ENCODE data around the gene RCAN2.

RCAN2 gene

DNA sequence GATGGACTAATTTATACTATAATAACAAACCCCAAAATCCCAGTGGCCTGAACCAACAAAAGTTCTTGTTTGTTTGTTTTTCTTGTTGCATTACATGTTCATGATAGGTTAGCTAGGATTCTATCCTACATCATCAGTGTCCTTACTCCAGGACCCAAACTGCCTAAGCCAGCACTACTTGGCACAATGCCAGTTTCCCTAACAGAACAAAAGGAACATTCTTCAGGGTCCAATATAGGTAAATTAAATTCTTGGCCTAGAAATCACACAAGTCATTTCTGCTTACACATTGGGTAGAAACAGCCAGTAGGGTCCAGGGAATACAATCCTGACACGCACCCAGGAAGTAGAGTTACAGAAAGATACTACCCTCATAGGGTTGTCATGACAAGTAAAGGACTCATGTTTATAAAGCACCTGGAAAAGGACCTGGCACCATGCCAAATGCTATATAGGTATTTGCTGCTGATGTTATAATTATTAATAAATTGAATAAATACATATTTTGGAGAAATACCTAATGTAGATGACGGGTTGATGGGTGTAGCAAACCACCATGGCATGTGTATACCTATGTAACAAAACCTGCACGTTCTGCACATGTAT is 38.8 kb downstream of the RCAN2 start:
- H3K4me1 ChIP-seq (ENCODE audit: control insufficient read depth, insufficient read depth, low read length): peaks cover 4% of the 10 kb centered on the region
- no peak overlapping the region for H3K4me3 ChIP-seq (ENCODE audit: low read length)
- H3K36me3 ChIP-seq (ENCODE audit: control insufficient read depth, insufficient read depth, low read length): no peaks in the 10 kb centered on the region
- H3K9ac ChIP-seq (ENCODE audit: low read length): no peak overlapping the region
- H3K27me3 ChIP-seq (ENCODE audit: control insufficient read depth, insufficient read depth, low read length): no peaks in the 10 kb centered on the region
- no peak overlapping the region for H3K27ac ChIP-seq (ENCODE audit: low read depth, low read length)

DNA sequence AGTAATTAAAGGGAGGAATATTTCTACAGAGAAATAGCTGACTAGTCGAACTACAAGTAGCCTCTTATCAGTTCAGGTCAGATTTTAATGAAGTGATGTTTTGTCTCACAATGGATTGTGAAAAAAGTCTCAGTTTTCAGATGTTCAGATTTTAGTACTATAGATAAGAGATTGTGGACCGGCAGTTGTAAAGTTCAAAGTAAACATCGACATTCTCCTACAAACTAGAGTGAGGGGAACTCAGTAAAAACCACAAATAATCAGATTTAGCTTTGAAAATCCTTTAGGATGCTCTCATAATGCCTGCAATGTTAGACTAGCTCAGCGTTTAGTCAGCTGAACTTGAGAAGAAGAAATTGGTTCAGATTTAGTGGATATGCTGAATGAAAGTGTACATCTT is 39.9 kb downstream of the RCAN2 start:
- Histone ChIP-seq H3K27ac (ENCODE audit: low read depth, low read length) (no peak overlapping the region), H3K4me1 (ENCODE audit: control insufficient read depth, insufficient read depth, low read length) (peaks cover 4% of the 10 kb centered on the region), H3K9ac (ENCODE audit: low read length) (no peak overlapping the region), H3K4me3 (ENCODE audit: low read length) (no peak overlapping the region), H3K36me3 (ENCODE audit: control insufficient read depth, insufficient read depth, low read length) (no peaks in the 10 kb centered on the region), H3K27me3 (ENCODE audit: control insufficient read depth, insufficient read depth, low read length) (no peaks in the 10 kb centered on the region)

DNA sequence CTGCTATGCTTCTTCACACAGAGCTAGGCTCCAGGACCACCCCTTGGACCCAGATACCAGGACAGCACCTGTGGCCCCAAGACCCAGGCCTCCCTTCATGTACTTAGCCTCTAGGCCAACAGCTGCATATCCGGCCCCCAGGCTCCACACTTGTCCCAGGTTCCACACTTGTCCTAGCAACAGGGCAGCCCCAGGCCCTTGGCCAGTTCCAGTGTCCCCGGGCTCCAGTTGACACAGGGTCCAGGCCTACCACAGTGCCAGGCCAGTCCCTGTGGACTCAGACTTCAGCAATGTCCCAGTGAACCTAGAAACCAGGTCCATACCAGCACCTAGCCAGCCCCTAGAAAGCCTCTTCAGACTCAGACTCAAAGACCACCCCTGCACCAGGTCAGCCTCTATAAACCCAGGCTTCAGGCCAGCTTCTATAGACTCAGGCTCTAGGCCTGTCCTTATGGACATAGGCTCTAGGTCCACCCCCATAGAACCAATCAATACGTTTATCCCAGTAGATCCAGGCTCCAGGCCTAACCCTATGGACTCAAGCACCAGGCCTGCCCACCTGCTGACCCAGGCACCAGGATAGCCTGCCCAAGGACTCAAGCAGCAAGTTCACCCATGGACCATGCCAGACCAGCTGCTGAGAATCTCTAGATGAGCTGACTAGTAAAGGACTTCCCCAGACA is 46.3 kb downstream of the RCAN2 start:
- H3K27ac ChIP-seq (ENCODE audit: low read depth, low read length): no peak overlapping the region

DNA sequence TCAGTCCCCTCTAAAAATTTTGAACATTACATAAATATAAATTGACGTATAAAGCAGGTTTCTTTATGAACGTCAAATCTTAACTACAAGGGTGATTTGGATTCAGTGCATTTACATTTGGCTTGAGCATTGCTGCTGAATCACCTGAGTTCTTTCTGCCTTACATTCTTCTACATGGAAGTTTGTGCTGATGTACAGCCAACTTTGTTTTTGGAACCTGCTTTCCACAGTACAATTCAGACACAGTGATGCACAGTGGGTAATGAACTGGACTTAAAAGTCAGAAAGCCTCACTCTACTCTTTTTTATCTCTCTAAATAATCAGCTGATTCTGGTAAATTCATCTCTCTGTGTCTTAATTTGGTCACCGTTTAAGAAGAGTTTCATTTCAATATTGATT is 47.6 kb downstream of the RCAN2 start:
- no peaks in the 10 kb centered on the region for H3K27me3 ChIP-seq (ENCODE audit: control insufficient read depth, insufficient read depth, low read length)
- H3K27ac ChIP-seq (ENCODE audit: low read depth, low read length): no peak overlapping the region
- H3K4me1 ChIP-seq (ENCODE audit: control insufficient read depth, insufficient read depth, low read length): no peaks in the 10 kb centered on the region
- H3K4me3 ChIP-seq (ENCODE audit: low read length): no peak overlapping the region
- no peaks in the 10 kb centered on the region for H3K36me3 ChIP-seq (ENCODE audit: control insufficient read depth, insufficient read depth, low read length)
- H3K9ac ChIP-seq (ENCODE audit: low read length): no peak overlapping the region

More for the DNA sequence above, 46.3 kb downstream of the RCAN2 start:
- no peaks in the 10 kb centered on the region for H3K4me1 ChIP-seq (ENCODE audit: control insufficient read depth, insufficient read depth, low read length)
- H3K27me3 ChIP-seq (ENCODE audit: control insufficient read depth, insufficient read depth, low read length): no peaks in the 10 kb centered on the region
- H3K36me3 ChIP-seq (ENCODE audit: control insufficient read depth, insufficient read depth, low read length): no peaks in the 10 kb centered on the region
- no peak overlapping the region for H3K9ac ChIP-seq (ENCODE audit: low read length)
- H3K4me3 ChIP-seq (ENCODE audit: low read length): no peak overlapping the region

DNA sequence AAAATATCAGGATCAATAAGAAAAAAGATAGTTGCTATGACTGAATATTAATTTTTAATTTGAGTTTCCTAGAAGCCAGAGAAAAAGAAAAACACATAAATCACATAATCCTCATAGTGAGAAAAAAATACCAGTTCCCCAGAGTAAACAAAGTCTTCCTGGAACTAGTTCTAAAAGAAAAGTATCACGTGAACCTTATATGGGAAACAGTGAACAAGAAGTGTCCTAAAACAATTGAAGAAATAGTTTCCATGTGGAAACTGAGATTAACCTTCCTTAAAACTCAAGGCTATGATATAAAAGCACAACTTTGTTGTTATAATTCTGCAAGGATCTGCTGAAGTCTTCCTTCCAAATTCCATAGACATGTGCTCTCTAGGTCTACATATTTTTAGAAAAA is 50.6 kb downstream of the RCAN2 start:
- H3K27ac ChIP-seq (ENCODE audit: low read depth, low read length): no peak overlapping the region
- H3K4me3 ChIP-seq (ENCODE audit: low read length): no peak overlapping the region
- H3K9ac ChIP-seq (ENCODE audit: low read length): no peak overlapping the region
- H3K36me3 ChIP-seq (ENCODE audit: control insufficient read depth, insufficient read depth, low read length): no peaks in the 10 kb centered on the region
- H3K27me3 ChIP-seq (ENCODE audit: control insufficient read depth, insufficient read depth, low read length): no peaks in the 10 kb centered on the region
- no peaks in the 10 kb centered on the region for H3K4me1 ChIP-seq (ENCODE audit: control insufficient read depth, insufficient read depth, low read length)

DNA sequence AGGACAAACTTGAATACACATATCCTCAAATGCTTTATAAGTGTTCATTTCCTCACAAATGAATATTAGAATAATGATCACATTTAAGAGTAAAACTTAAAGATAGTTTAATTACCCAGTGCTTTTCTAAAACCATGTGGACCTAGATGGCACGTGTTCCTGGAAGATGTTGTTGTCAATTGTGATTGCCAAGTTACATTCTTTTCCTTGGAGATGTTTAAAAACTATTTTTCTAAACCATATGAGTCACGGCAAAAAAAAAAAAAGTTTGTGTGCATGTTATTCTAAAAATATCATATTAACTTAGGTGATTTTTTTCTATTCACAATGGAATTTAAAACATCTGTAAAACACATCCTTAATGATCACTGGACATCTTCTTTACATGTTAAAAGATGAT is 51.1 kb downstream of the RCAN2 start:
- H3K27ac ChIP-seq (ENCODE audit: low read depth, low read length): no peak overlapping the region
- no peaks in the 10 kb centered on the region for H3K27me3 ChIP-seq (ENCODE audit: control insufficient read depth, insufficient read depth, low read length)
- H3K9ac ChIP-seq (ENCODE audit: low read length): no peak overlapping the region
- no peaks in the 10 kb centered on the region for H3K4me1 ChIP-seq (ENCODE audit: control insufficient read depth, insufficient read depth, low read length)
- H3K36me3 ChIP-seq (ENCODE audit: control insufficient read depth, insufficient read depth, low read length): no peaks in the 10 kb centered on the region
- H3K4me3 ChIP-seq (ENCODE audit: low read length): no peak overlapping the region

DNA sequence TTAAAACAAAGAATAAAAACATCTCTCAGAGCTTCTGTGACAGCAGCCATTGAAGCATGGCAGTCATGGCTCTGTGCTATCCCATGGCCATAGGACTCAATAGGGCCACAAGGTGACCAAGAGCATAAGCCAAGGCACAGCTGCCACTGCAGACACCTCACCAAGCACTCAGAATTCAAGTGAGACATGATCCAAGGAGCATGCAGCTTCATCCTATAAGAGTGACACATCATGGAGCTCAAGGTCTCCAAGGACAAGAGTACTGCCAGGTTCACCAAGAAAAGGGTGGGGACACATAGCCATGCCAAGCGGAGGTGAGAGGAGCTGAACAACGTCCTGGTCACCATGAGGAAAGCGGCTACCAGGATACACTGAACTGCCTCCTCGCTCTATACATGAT is 53.0 kb downstream of the RCAN2 start:
- Histone ChIP-seq H3K36me3 (ENCODE audit: control insufficient read depth, insufficient read depth, low read length) (no peaks in the 10 kb centered on the region), H3K9ac (ENCODE audit: low read length) (no peak overlapping the region), H3K4me3 (ENCODE audit: low read length) (no peak overlapping the region), H3K27me3 (ENCODE audit: control insufficient read depth, insufficient read depth, low read length) (no peaks in the 10 kb centered on the region), H3K4me1 (ENCODE audit: control insufficient read depth, insufficient read depth, low read length) (no peaks in the 10 kb centered on the region), H3K27ac (ENCODE audit: low read depth, low read length) (no peak overlapping the region)

DNA sequence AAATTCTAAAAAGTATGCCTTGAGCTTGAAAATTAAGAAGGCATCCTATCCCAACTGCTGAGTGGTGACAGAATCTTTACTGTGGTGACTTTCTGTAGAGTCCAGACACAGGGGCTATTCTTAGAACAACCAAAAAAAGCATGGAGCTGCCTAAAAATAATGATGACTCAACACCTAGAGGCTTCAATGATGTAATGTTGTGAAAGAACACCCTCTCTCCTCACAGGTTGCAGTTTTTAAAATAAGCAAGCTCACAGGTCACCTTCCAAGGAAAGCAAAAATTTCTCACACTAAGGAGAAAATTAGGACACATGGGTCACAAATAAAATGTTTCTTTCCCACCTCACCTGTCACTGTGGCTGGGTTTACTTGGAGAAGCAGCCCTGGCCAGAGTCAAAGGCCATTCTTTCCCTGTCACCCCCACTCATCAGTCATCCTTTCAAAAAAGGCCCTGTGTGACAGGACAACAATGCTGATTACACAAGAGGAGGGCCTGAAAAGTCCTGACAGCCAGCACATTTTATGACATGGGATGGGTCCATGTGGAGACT is 53.5 kb downstream of the RCAN2 start:
- no peak overlapping the region for H3K9ac ChIP-seq (ENCODE audit: low read length)
- H3K4me1 ChIP-seq (ENCODE audit: control insufficient read depth, insufficient read depth, low read length): no peaks in the 10 kb centered on the region
- H3K27ac ChIP-seq (ENCODE audit: low read depth, low read length): no peak overlapping the region

DNA sequence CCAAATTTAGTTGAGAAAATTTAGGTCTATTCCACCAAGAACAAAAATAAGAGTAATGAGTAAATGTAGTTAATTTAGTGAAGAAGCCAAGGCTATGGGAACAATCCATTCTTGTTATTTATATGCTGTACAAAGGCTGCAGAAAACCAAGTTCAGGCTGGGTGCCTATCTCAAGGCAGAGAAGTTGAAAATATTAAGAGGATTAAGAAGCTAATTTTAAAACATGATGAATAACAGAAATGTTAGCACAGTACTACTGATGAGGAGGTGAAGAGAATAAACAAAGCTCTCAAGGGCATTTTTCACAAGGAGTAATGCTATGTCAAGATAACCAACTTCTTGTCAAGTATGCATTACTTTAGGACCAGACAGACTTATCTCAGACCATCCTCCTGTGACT is 68.6 kb downstream of the RCAN2 start:
- Histone ChIP-seq H3K4me1 (ENCODE audit: control insufficient read depth, insufficient read depth, low read length) (no peaks in the 10 kb centered on the region), H3K36me3 (ENCODE audit: control insufficient read depth, insufficient read depth, low read length) (no peaks in the 10 kb centered on the region), H3K27ac (ENCODE audit: low read depth, low read length) (no peak overlapping the region), H3K27me3 (ENCODE audit: control insufficient read depth, insufficient read depth, low read length) (no peaks in the 10 kb centered on the region), H3K9ac (ENCODE audit: low read length) (no peak overlapping the region), H3K4me3 (ENCODE audit: low read length) (no peak overlapping the region)

More for the DNA sequence above, 53.5 kb downstream of the RCAN2 start:
- Histone ChIP-seq H3K27me3 (ENCODE audit: control insufficient read depth, insufficient read depth, low read length) (no peaks in the 10 kb centered on the region), H3K36me3 (ENCODE audit: control insufficient read depth, insufficient read depth, low read length) (no peaks in the 10 kb centered on the region), H3K4me3 (ENCODE audit: low read length) (no peak overlapping the region)

DNA sequence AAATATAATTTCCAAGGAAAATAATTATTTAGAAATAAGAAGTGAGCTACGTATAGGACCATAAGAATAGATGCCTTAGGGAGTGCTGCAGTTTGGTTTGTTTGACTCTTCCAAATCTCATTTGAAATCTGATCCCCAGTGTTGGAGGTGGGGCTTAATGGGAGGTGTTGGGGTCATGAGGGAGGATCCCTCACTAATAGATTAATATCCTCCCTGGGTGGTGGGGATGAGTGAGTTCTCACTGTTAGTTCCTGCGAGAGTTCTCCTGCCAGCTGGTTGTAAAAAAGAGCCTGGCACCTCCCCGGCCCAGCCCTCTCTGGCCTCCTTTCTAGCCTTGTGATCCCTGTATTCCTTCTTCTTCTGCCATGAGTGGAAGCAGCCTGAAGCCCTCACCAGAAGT is 69.3 kb downstream of the RCAN2 start:
- H3K27me3 ChIP-seq (ENCODE audit: control insufficient read depth, insufficient read depth, low read length): no peaks in the 10 kb centered on the region
- H3K27ac ChIP-seq (ENCODE audit: low read depth, low read length): no peak overlapping the region
- H3K4me3 ChIP-seq (ENCODE audit: low read length): no peak overlapping the region
- H3K36me3 ChIP-seq (ENCODE audit: control insufficient read depth, insufficient read depth, low read length): no peaks in the 10 kb centered on the region
- H3K4me1 ChIP-seq (ENCODE audit: control insufficient read depth, insufficient read depth, low read length): no peaks in the 10 kb centered on the region
- H3K9ac ChIP-seq (ENCODE audit: low read length): no peak overlapping the region

DNA sequence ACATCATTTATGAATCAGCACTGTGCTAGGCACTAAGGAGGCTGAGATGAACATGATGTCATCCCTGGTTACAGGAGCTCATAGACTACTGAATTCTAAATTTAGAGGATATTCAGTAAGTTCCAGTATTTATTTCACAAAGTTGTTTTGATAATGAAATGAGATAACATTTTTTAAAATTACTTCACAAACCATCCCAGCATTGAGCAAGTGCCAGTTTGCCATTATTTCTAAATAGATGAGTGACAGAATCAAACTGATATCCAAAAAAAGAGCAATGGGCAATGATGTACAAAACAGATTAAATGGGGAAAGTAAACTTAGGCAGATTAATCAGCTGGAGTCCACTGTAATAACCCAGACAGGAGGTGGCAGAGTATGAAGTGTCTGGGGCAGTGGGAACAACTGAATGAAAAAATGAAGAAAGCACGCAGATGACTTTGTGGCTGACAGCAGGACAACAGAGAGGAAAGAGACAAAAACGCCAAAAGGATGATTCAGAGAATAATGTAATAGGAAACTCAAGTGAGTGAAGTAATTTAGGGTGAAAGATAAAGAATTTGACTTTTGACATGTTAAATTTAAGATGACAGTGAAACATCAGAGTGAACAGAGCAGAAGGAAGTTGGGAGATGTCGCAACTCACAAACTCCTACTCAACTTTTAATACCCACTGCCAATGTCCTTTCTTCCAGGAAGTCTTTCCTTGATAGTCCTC is 70.2 kb downstream of the RCAN2 start:
- Histone ChIP-seq H3K27me3 (ENCODE audit: control insufficient read depth, insufficient read depth, low read length) (no peaks in the 10 kb centered on the region), H3K9ac (ENCODE audit: low read length) (no peak overlapping the region), H3K36me3 (ENCODE audit: control insufficient read depth, insufficient read depth, low read length) (no peaks in the 10 kb centered on the region), H3K4me1 (ENCODE audit: control insufficient read depth, insufficient read depth, low read length) (no peaks in the 10 kb centered on the region), H3K4me3 (ENCODE audit: low read length) (no peak overlapping the region), H3K27ac (ENCODE audit: low read depth, low read length) (no peak overlapping the region)

DNA sequence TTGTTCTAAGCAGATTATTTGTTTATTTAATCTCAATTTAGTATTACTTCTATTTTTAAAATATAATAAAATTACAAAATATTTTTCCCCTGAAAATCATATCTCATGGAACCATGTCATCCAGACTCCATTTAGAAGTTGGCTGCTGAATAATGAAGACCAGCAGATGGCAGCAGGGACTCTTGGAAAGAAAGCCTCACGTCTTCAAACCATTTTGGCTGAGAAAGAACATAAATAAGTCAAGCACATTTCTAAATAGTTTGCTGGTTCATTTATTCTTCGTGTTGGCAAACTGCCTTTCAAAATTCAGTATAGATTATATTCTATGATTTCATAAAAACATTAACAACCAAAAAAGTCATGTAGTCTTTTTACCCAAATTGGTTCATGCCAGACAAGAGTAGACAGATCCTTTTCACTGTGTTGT is 71.7 kb downstream of the RCAN2 start:
- no peaks in the 10 kb centered on the region for H3K4me1 ChIP-seq (ENCODE audit: control insufficient read depth, insufficient read depth, low read length)
- H3K4me3 ChIP-seq (ENCODE audit: low read length): no peak overlapping the region
- H3K9ac ChIP-seq (ENCODE audit: low read length): no peak overlapping the region
- no peaks in the 10 kb centered on the region for H3K27me3 ChIP-seq (ENCODE audit: control insufficient read depth, insufficient read depth, low read length)
- H3K36me3 ChIP-seq (ENCODE audit: control insufficient read depth, insufficient read depth, low read length): no peaks in the 10 kb centered on the region
- H3K27ac ChIP-seq (ENCODE audit: low read depth, low read length): no peak overlapping the region
